Bronchial epithelial cell (primary cell): ENCODE results near the gene HAO2. TPM values are rescaled to one million over a fixed set of nuclear protein-coding genes. Genes with fewer than 3 reads are reported as not detected.

Experiments
- DNase-seq: peaks from one replicate; pipeline ENCODE4 v3.0.0-alpha.2; 2010; ENCODE audit warnings: low read depth
- FAIRE-seq: peaks from 2 replicates; lab custom pipeline; 2011; peaks lifted over from hg19 to GRCh38; lab: Jason Lieb, UNC
- H3K27me3 ChIP-seq: 2 replicates; pipeline ENCODE4 v1.5.1; 2011; ENCODE audit warnings: low read length; ENCODE audit not compliant: control insufficient read depth, insufficient read depth
- H3K36me3 ChIP-seq: 2 replicates; pipeline ENCODE4 v1.5.1; 2011; ENCODE audit warnings: low read length; ENCODE audit not compliant: control insufficient read depth, insufficient read depth
- H3K4me3 ChIP-seq: 2 replicates; pipeline ENCODE4 v1.5.1; 2011; ENCODE audit warnings: mild to moderate bottlenecking, low read depth, low read length, control low read depth
- total RNA-seq: library from RNA; depleted of rRNA; stranded (reverse); fragments of >200 nt; gene quantifications from 2 replicates; pipeline ENCODE4 v1.2.1, GENCODE V29; 2014
- TF ChIP-seq, protein P1 (sequence below): IDR thresholded peaks from 2 replicates; pipeline ENCODE4 v1.5.1; 2011; ENCODE audit warnings: mild to moderate bottlenecking, moderate library complexity, low read length, control low read depth, inconsistent platforms; ENCODE audit not compliant: insufficient read depth, severe bottlenecking

HAO2 gene
- total RNA-seq: 0.13 TPM in 1 of 2 replicates, not detected in the other

DNA sequence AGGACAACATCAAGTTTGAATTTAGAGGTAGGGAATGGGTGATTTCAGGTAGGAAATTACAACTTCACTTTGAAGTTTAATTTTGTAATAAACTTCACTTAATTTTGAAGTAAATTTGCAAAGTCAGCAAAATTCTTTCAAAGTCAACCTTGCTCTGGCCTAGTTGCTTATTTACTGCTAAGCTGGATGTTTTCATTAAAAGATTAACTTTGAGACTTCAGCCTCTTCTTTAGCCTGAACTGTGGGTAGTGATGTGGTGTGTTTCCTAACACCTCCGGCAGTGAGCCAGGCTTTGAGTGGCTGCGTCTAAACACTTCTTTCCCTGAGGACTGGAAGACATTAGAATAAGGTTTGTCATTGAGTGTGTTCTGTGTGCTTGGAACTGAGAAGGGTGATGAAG, at the start of gene HAO2:
Gene HAO2, plus strand, starts transcription at position 232 of the 400 bp plus-strand sequence. CDS start 12,301 bp downstream, outside the sequence.
- TF ChIP-seq, protein P1, sequence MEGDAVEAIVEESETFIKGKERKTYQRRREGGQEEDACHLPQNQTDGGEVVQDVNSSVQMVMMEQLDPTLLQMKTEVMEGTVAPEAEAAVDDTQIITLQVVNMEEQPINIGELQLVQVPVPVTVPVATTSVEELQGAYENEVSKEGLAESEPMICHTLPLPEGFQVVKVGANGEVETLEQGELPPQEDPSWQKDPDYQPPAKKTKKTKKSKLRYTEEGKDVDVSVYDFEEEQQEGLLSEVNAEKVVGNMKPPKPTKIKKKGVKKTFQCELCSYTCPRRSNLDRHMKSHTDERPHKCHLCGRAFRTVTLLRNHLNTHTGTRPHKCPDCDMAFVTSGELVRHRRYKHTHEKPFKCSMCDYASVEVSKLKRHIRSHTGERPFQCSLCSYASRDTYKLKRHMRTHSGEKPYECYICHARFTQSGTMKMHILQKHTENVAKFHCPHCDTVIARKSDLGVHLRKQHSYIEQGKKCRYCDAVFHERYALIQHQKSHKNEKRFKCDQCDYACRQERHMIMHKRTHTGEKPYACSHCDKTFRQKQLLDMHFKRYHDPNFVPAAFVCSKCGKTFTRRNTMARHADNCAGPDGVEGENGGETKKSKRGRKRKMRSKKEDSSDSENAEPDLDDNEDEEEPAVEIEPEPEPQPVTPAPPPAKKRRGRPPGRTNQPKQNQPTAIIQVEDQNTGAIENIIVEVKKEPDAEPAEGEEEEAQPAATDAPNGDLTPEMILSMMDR: no peak
- no peaks in the 10 kb centered on the region for H3K36me3 ChIP-seq
- DNase-seq (no peak), FAIRE-seq (no peak)
- peaks cover 2% of the 10 kb centered on the region for H3K27me3 ChIP-seq
- no peak within 1 kb of the TSS for H3K4me3 ChIP-seq

DNA sequence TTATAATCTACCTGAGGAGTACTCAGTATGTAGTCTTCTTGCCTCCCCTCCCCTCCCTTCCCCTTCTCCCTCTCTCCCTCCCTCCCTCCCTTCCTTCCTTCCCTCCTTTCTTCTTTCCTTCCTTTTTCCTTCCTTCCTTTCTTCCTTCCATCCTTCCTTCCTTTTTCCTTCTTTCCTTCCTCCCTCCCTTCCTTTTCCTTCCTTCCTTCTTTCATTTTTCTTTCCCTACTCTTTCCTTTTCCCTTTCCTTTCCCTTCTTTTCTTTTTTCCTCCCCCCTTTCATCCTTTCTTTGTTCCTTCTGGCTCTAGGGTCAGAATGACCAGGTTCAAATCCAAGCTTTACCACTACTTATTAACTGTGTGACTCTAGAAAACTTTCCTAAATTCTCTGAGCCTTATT, 48.5 kb upstream of the HAO2 start:
- TF ChIP-seq, protein P1: no peak

DNA sequence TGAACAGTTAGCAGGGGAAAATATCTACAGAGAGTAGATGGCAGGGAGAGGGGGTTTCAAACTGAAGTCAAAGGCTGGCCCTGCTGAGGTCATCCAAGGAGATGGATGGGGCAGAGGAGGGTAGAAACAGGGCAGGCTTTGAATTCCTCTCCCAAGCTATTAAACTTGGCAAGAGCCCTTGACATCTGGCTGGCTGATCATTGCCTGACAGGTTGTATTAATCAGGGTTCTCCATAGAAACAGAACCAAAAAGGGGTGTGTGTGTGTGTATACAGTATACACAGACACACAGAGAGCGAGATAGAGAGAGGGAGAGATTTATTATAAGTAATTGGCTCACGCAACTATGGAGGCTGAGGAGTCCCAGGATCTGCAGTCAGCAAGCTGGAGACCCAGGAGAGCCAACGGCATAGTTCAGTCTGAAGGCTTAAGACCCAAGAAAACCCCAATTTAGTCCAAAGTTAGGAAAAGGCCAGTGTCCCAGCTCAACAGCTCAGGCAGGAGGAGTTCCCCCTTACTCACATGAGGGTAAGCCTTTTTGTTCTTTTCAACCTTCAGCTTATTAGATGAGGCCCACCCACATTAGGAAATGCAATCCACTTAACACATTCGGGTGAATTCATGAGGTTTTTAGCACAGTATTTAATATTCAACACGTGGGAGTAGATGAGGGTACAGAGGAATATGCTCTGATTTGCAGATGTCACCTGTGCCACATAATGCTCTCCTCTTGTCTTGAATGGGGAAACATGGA, 46.7 kb upstream of the HAO2 start:
- FAIRE-seq (no peak), DNase-seq (no peak)
- Histone ChIP-seq H3K27me3 (no peaks in the 10 kb centered on the region), H3K36me3 (no peaks in the 10 kb centered on the region), H3K4me3 (no peak overlapping the region)
- TF ChIP-seq, protein P1: no peak

More for the DNA sequence above, 48.5 kb upstream of the HAO2 start:
- DNase-seq: no peak
- no peaks in the 10 kb centered on the region for H3K36me3 ChIP-seq
- no peaks in the 10 kb centered on the region for H3K27me3 ChIP-seq
- no peak for FAIRE-seq
- no peak overlapping the region for H3K4me3 ChIP-seq

DNA sequence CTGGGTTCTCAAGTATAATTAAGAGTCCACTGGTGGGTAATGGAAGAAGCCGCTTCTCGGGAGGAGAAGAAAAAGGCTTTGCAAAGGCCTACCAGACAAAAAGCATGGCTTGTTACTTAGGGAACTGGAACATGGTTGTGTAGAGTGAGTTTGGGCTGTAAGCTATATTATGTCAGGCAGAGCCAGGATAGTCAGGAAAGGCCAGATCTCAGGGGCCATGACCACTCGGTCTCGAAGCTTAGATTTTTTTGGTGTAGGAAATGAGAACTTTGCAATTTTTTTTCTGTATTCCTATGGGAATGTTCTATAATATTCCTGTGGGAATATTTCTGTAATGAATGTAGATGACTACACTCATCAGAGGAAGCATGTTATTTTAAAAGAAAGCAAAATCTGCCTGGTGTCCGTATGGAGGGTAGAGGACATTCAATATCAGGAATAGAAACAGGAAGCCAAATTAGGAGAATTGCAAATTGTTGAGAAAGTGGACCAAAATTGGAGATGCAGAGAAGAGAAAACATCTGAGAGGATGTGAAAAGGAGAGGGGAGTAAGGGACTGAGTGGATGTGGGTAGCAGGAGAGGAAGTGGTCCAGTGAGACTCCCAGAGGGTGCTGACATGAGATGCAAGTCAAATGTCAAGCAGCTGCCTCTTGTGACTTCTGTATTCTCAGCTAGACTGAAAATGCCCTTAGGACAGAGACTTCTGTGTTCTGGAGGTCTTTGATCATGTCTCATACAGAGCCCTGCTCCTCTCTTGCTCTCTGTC, 45.2 kb upstream of the HAO2 start:
- DNase-seq: no peak
- FAIRE-seq: no peak
- TF ChIP-seq, protein P1: no peak
- Histone ChIP-seq H3K27me3 (no peaks in the 10 kb centered on the region), H3K4me3 (no peak overlapping the region), H3K36me3 (no peaks in the 10 kb centered on the region)

DNA sequence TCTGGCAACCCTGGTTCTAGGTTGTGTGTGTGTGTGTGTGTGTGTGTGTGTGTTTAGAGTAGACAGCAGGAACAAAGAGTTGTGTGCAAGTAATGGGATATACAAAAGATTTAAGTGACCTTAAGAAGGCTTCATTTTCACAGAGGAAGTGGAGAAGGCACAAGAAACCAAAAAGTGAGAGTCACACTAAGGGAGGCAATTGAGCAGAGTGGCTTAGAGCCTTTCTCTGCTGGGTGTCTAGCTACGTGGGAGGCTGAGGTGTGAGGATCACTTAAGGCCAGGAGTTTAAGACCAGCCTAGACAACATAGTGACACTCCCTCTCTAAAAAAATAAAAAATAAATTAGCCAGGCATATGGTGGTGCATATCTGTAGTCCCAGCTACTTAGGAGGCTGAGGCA, 44.4 kb upstream of the HAO2 start:
- Histone ChIP-seq H3K36me3 (no peaks in the 10 kb centered on the region), H3K27me3 (no peaks in the 10 kb centered on the region), H3K4me3 (no peak overlapping the region)
- TF ChIP-seq, protein P1: no peak
- DNase-seq (no peak), FAIRE-seq (no peak)
